ENCODE measurements around the gene PSMD5. TPM values are rescaled to one million over a fixed set of nuclear protein-coding genes. Genes with fewer than 3 reads are reported as not detected.
A peak's percentile ranks its signal among the peaks of the same experiment; 100 is the strongest.

PSMD5 gene
- total and polyA plus RNA-seq, 3 donors from 2014 or later = 26.4 to 45.0 (median 39.0) TPM

DNA sequence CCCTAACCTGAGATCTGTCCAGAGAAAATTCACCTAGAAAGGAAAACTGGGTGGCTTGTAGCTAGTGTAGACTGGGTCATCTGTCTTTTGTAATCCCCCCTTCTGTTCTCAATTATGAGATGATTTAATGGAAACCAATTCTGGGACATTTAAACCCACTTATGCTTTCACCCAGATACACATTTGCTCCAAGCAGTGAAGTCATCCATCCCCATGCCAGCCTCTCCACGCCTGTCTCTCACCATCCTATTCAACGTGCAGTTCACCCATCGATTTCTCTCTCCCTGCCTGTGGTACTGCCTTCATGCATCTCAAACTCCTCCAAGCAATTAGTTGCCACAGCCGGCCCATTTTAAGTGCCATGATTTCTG is 32.5 kb upstream of the PSMD5 start:
- no peak overlapping the region for H3K4me3 ChIP-seq
- H3K9me3 ChIP-seq = no peaks in the 10 kb centered on the region
- H3K36me3 ChIP-seq (ENCODE audit: low read depth, missing control alignments) = no peaks in the 10 kb centered on the region
- no peaks in the 10 kb centered on the region for H3K27me3 ChIP-seq
- H3K27ac ChIP-seq = peak overlapping the region in 1 of 2 donors; percentile 94
- WGBS, 2 donors = 56 to 68% methylated on average over 4 of the region's 4 CpGs
- no peak for DNase-seq
- TF ChIP-seq POLR2A (IDR thresholded peaks at IDR 0.05) = no peak
- TF ChIP-seq CTCF (IDR thresholded peaks at IDR 0.05) = no peak
- intact Hi-C loops (cut with DNase I; ENCODE audit: low total_unique reads) = loop anchor here (5.0 kb wide), 1 partner anchor 52 kb away; the partner anchor contains the start of gene TRAF1
- peaks cover 4% of the 10 kb centered on the region for H3K4me1 ChIP-seq

- WGBS, 2 donors = 86 to 91% methylated on average over 8 to 10 of the region's 10 CpGs
- TF ChIP-seq CTCF (IDR thresholded peaks at IDR 0.05) (no peak), POLR2A (IDR thresholded peaks at IDR 0.05) (no peak)
- intact Hi-C loops (cut with DNase I; ENCODE audit: low total_unique reads) = loop anchor here (5.0 kb wide), 1 partner anchor 53 kb away; the partner anchor contains the start of gene TRAF1
- no peaks in the 10 kb centered on the region for H3K9me3 ChIP-seq
- peaks cover 4% of the 10 kb centered on the region for H3K4me1 ChIP-seq
- H3K27me3 ChIP-seq = no peaks in the 10 kb centered on the region
- no peak for DNase-seq
- no peaks in the 10 kb centered on the region for H3K36me3 ChIP-seq (ENCODE audit: low read depth, missing control alignments)
- no peak overlapping the region for H3K27ac ChIP-seq
- no peak overlapping the region for H3K4me3 ChIP-seq
Measured at GRCh38 chr9:120874226-120875194, 31.8 kb upstream of the PSMD5 start.

DNA sequence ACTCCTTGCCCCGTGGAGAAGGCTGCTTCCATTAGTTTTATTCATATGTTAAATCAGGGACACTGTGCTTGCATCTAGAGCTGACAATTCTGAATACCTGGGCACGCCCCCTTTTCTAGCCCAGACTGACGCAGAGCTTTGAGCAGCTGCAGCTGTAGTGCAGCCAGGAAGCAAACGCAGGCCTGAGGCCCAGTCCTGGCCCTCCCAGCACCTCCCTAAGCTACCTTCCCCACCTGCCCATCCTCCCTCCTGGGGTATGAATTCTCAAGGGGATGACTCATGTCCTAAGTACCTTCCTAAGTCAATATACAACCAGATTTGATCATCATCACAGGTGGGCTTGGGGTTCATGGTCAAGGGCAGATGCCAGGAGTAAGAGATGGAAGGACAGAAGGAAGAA is 30.8 kb upstream of the PSMD5 start:
- no peak overlapping the region for H3K27ac ChIP-seq
- no peaks in the 10 kb centered on the region for H3K36me3 ChIP-seq (ENCODE audit: low read depth, missing control alignments)
- intact Hi-C loops (cut with DNase I; ENCODE audit: low total_unique reads) = no loop called here
- peaks cover 5% of the 10 kb centered on the region for H3K4me1 ChIP-seq
- H3K4me3 ChIP-seq = no peak overlapping the region
- H3K27me3 ChIP-seq = no peaks in the 10 kb centered on the region
- no peak for TF ChIP-seq POLR2A (IDR thresholded peaks at IDR 0.05)
- no peak for TF ChIP-seq CTCF (IDR thresholded peaks at IDR 0.05)
- WGBS, 2 donors = 82 to 83% methylated on average over 4 of the region's 4 CpGs
- no peaks in the 10 kb centered on the region for H3K9me3 ChIP-seq
- no peak for DNase-seq

DNA sequence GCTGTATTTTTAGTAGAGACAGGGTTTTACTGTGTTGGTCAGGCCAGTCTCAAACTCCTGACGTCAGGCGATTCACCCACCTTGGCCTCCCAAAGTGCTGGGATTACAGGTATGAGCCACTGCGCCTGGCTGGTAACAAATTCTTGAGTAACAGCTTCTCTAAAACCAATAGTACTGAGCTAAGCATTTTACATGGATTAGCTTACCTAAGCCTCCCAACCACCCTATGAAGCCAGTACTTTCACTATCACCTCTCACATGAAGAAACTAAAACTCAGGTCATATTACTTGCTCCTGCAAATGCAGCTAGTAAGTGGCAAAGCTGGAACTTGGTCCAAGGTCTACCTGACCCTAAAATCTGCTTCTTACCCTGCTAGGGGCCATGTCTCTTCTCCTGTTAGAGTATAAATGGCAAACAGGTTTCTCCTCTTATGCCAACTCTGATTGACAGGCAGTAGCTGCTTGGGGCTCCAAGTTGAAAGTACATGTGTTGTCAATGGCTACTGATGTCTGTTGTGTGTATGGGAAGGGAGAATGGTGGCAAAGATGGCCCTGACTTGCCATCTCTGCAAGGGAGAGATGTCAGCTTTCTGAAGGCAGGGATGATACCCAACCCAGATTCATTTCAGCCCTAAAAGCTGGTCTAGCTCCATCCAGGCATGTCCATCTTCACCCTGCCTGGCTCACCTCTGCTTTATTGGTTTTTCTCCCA is 30.2 kb upstream of the PSMD5 start:
- WGBS, 2 donors = 92 to 96% methylated on average over 3 of the region's 3 CpGs
- peaks cover 7% of the 10 kb centered on the region for H3K4me1 ChIP-seq
- H3K4me3 ChIP-seq = no peak overlapping the region
- intact Hi-C loops (cut with DNase I; ENCODE audit: low total_unique reads) = no loop called here
- H3K27me3 ChIP-seq = no peaks in the 10 kb centered on the region
- no peak for TF ChIP-seq CTCF (IDR thresholded peaks at IDR 0.05)
- TF ChIP-seq POLR2A (IDR thresholded peaks at IDR 0.05) = no peak
- H3K27ac ChIP-seq = no peak overlapping the region
- H3K36me3 ChIP-seq (ENCODE audit: low read depth, missing control alignments) = no peaks in the 10 kb centered on the region
- no peaks in the 10 kb centered on the region for H3K9me3 ChIP-seq
- DNase-seq = no peak

Data from testis (tissue), 3 donors.